IMR-90 (cell line): ENCODE results near the gene AHI1. TPM values are rescaled to one million over a fixed set of nuclear protein-coding genes. Genes with fewer than 3 reads are reported as not detected.

Experiments used
- ATAC-seq: fragments of 200-7000 bp; cut with Tn5 transposase; 2 replicates; pipeline ENCODE4 v1.9.1; 2020; ENCODE audit warnings: low read depth, mild to moderate bottlenecking, moderate library complexity
- BruUV-seq: library from RNA; stranded (reverse); fragments of 400-500 nt; replicated peaks from 2 replicates; lab custom pipeline; 2021; lab: Mats Ljungman, UMichigan
- CTCF ChIA-PET: fragments of 300-600 bp; formaldehyde crosslinking; extraction: SDS; loops from one replicate; lab custom pipeline; 2021; ENCODE audit warnings: antibody characterized with exemption; lab: Yijun Ruan, JAX
- POLR2A ChIA-PET: fragments of 300-600 bp; sonication (Branson Sonifier 250); formaldehyde crosslinking; loops from one replicate; lab custom pipeline; 2022; ENCODE audit warnings: antibody characterized with exemption; ENCODE audit not compliant: unreplicated experiment; lab: Charles Lee
- DNase-seq: peaks from one replicate; pipeline ENCODE4 v3.0.0; 2013
- H2AFZ ChIP-seq: replicated peaks from 2 replicates; pipeline ENCODE3; 2013; ENCODE audit warnings: low read length, mild to moderate bottlenecking; ENCODE audit not compliant: poor library complexity
- H2AK5ac ChIP-seq: 2 replicates; pipeline ENCODE4 v1.6.1; 2013; ENCODE audit warnings: low read depth, low read length, inconsistent platforms
- H2AK9ac ChIP-seq: replicated peaks from 2 replicates; pipeline ENCODE3; 2013; ENCODE audit warnings: mild to moderate bottlenecking, low read depth, low read length, moderate library complexity; ENCODE audit not compliant: poor library complexity
- H2BK120ac ChIP-seq: 2 replicates; pipeline ENCODE4 v1.6.1; 2013; ENCODE audit warnings: low read depth, low read length, inconsistent platforms
- H2BK15ac ChIP-seq: 3 replicates; pipeline ENCODE4 v1.6.1; 2013; ENCODE audit warnings: low read depth, low read length, inconsistent platforms
- H2BK20ac ChIP-seq: 2 replicates; pipeline ENCODE4 v1.6.1; 2013; ENCODE audit warnings: low read depth, mild to moderate bottlenecking, inconsistent platforms, low read length, moderate library complexity
- H2BK5ac ChIP-seq: 2 replicates; pipeline ENCODE4 v1.6.1; 2013; ENCODE audit warnings: mild to moderate bottlenecking, low read depth, low read length, inconsistent platforms; ENCODE audit not compliant: poor library complexity, severe bottlenecking
- H3K14ac ChIP-seq: replicated peaks from 2 replicates; pipeline ENCODE4 v1.6.1; 2013; ENCODE audit warnings: low read depth, low read length, inconsistent platforms
- H3K18ac ChIP-seq: 2 replicates; pipeline ENCODE4 v1.6.1; 2013; ENCODE audit warnings: low read depth, low read length, control low read depth
- H3K23ac ChIP-seq: 2 replicates; pipeline ENCODE4 v1.6.1; 2013; ENCODE audit warnings: low read depth, low read length, inconsistent platforms
- H3K27ac ChIP-seq: 2 replicates; pipeline ENCODE4 v1.5.1; 2013; ENCODE audit warnings: mild to moderate bottlenecking, control low read depth, low read length; ENCODE audit not compliant: insufficient read depth
- H3K27me3 ChIP-seq: 2 replicates; pipeline ENCODE4 v1.6.1; 2013; ENCODE audit warnings: low read length; ENCODE audit not compliant: control insufficient read depth, insufficient read depth
- H3K36me3 ChIP-seq: 2 replicates; pipeline ENCODE4 v1.6.1; 2013; ENCODE audit warnings: low read length, mixed read lengths; ENCODE audit not compliant: control insufficient read depth, insufficient read depth
- H3K4ac ChIP-seq: 2 replicates; pipeline ENCODE4 v1.6.1; 2013; ENCODE audit warnings: low read depth, low read length, inconsistent platforms
- H3K4me1 ChIP-seq: 2 replicates; pipeline ENCODE4 v1.6.1; 2013; ENCODE audit warnings: low read length, mixed read lengths; ENCODE audit not compliant: control insufficient read depth, insufficient read depth
- H3K4me2 ChIP-seq: 2 replicates; pipeline ENCODE4 v1.6.1; 2013; ENCODE audit warnings: low read depth, mild to moderate bottlenecking, control low read depth, low read length, moderate library complexity
- H3K4me3 ChIP-seq: 2 replicates; pipeline ENCODE4 v1.5.1; 2013; ENCODE audit warnings: low read depth, mild to moderate bottlenecking, control low read depth, low read length, moderate library complexity; ENCODE audit not compliant: insufficient read depth
- H3K56ac ChIP-seq: 2 replicates; pipeline ENCODE4 v1.6.1; 2013; ENCODE audit warnings: low read length, inconsistent platforms; ENCODE audit not compliant: insufficient read depth; ENCODE audit errors: extremely low read depth
- H3K79me1 ChIP-seq, 2 experiments: 2 replicates each; pipeline ENCODE4 v1.6.1; 2013; ENCODE audit warnings: low read length in 2 of 2, inconsistent platforms in 1 of 2, low read depth in 1 of 2
- H3K9ac ChIP-seq: 2 replicates; pipeline ENCODE4 v1.6.1; 2013; ENCODE audit warnings: low read depth, low read length, control low read depth
- H3K9me1 ChIP-seq: 2 replicates; pipeline ENCODE4 v1.6.1; 2013; ENCODE audit warnings: low read length, inconsistent platforms; ENCODE audit not compliant: insufficient read depth
- H3K9me3 ChIP-seq: 2 replicates; pipeline ENCODE4 v1.6.1; 2013; ENCODE audit warnings: low read length; ENCODE audit not compliant: control insufficient read depth, insufficient read depth
- H4K20me1 ChIP-seq: 2 replicates; pipeline ENCODE4 v1.6.1; 2013; ENCODE audit warnings: low read length, inconsistent platforms; ENCODE audit not compliant: insufficient read depth
- H4K5ac ChIP-seq: 2 replicates; pipeline ENCODE4 v1.6.1; 2013; ENCODE audit warnings: mild to moderate bottlenecking, low read depth, low read length, control low read depth
- H4K8ac ChIP-seq, 2 experiments: 2 replicates each; pipeline ENCODE4 v1.6.1; 2013; ENCODE audit warnings: low read depth in 2 of 2, low read length in 2 of 2, control low read depth in 1 of 2, inconsistent platforms in 1 of 2
- H4K91ac ChIP-seq: 2 replicates; pipeline ENCODE4 v1.6.1; 2013; ENCODE audit warnings: low read depth, low read length, inconsistent platforms; ENCODE audit not compliant: insufficient read depth
- CEBPB ChIP-seq: IDR thresholded peaks from 2 replicates; pipeline ENCODE4 v1.6.1; 2012; ENCODE audit warnings: low read depth, low read length, improper control_type of control experiment
- CHD1 ChIP-seq: IDR thresholded peaks from 2 replicates; pipeline ENCODE4 v1.6.1; 2012; ENCODE audit warnings: low read depth, low read length, improper control_type of control experiment
- ELK1 ChIP-seq: fragments of 150-350 bp; IDR thresholded peaks from 2 replicates; pipeline ENCODE4 v1.6.1; 2016; ENCODE audit warnings: low read depth, mild to moderate bottlenecking, low read length, moderate library complexity, borderline replicate concordance
- FOS ChIP-seq: fragments of 150-350 bp; IDR thresholded peaks from 2 replicates; pipeline ENCODE4 v1.6.1; 2016; ENCODE audit warnings: low read depth, low read length
- NFE2L2 ChIP-seq: fragments of 150-350 bp; IDR thresholded peaks from 2 replicates; pipeline ENCODE4 v1.6.1; 2016; ENCODE audit warnings: low read depth, mild to moderate bottlenecking, low read length
- POLR2A ChIP-seq: IDR thresholded peaks from 2 replicates; pipeline ENCODE4 v1.6.1; 2012; ENCODE audit warnings: mild to moderate bottlenecking, low read depth, low read length
- USF2 ChIP-seq: fragments of 150-350 bp; IDR thresholded peaks from 2 replicates; pipeline ENCODE4 v1.6.1; 2017; ENCODE audit warnings: mild to moderate bottlenecking, antibody characterized with exemption, low read length, low read depth
- WGBS, 2 experiments: methylation state at CpG; one replicate each; pipeline versions ENCODE4 v1.1.5 to v1.1.7; 2013; ENCODE audit warnings: missing lambda C conversion rate in 2 of 2; ENCODE audit not compliant: insufficient read length in 1 of 2; ENCODE audit errors: extremely low coverage in 2 of 2; 5-methylcytosine and 5-hydroxymethylcytosine counted together
- dilution Hi-C: fragments of 300-500 bp; cut with HindIII; formaldehyde crosslinking; loops from one replicate; pipeline ENCODE4 v1.14.3; 2018; ENCODE audit warnings: low sequenced_read_pairs; ENCODE audit not compliant: unreplicated experiment
- in situ Hi-C: fragments of 300-500 bp; cut with MboI; formaldehyde crosslinking; loops from 3 replicates; pipeline ENCODE4 v1.14.3; 2019; ENCODE audit warnings: low sequenced_read_pairs, inconsistent platforms, mixed read lengths
- intact Hi-C: fragments of 100-400 bp; cut with micrococcal nuclease; formaldehyde crosslinking; loops from 2 replicates; pipeline ENCODE4 v1.10.0; 2022
- polyA plus RNA-seq, 3 experiments: library from polyadenylated mRNA; depleted of rRNA; stranded (reverse); fragments of >200 nt; gene quantifications; 2 replicates each; pipeline ENCODE4 v1.2.3, GENCODE V29; 2012; ENCODE audit warnings: low replicate concordance in 1 of 3
- total RNA-seq: library from RNA; depleted of rRNA; stranded (reverse); fragments of >200 nt; gene quantifications from 2 replicates; pipeline ENCODE4 v1.2.3, GENCODE V29; 2012

Gene AHI1
- total and polyA plus RNA-seq, 2 of the 4 experiments (the other 2 are of a cell fraction): 9.5 to 19.4 TPM

GRCh38 chr6:135397172-135397952, 100.2 kb downstream of the AHI1 start:
- Histone ChIP-seq H3K4me2 (no peak overlapping the region), H3K36me3 (peaks cover under 1% of the 10 kb centered on the region; the same call in 1 of the 2 replicates), H3K18ac (no peak overlapping the region), H3K9ac (no peak overlapping the region), H3K4me3 (no peak overlapping the region), H3K79me1 (no peaks in the 10 kb centered on the region), H4K91ac (no peak overlapping the region), H2BK120ac (no peak overlapping the region), H3K4me1 (no peaks in the 10 kb centered on the region), H3K23ac (no peak overlapping the region), H2BK15ac (no peak overlapping the region), H2AK5ac (no peak overlapping the region), H2AFZ (no peak overlapping the region), H3K56ac (no peak overlapping the region), H3K27ac (no peak overlapping the region), H3K9me1 (no peaks in the 10 kb centered on the region), H2AK9ac (no peak overlapping the region), H3K4ac (no peak overlapping the region), H2BK20ac (no peak overlapping the region), H3K27me3 (no peaks in the 10 kb centered on the region), H3K14ac (no peak overlapping the region), H3K9me3 (no peaks in the 10 kb centered on the region), H2BK5ac (no peak overlapping the region), H4K8ac (no peak overlapping the region), H4K5ac (no peak overlapping the region), H4K20me1 (no peaks in the 10 kb centered on the region)
- DNase-seq (no peak), ATAC-seq (no peak)
- ChIA-PET CTCF (no interaction called here), POLR2A (no interaction called here)
- intact Hi-C loops: no loop called here
- dilution Hi-C loops: no loop called here
- in situ Hi-C loops: no loop called here
- no TSS peak for BruUV-seq
- no CpG with 5 or more reads among the region's 5 CpGs for WGBS, 2 experiments
- TF ChIP-seq ELK1: no peak
- TF ChIP-seq CHD1: no peak
- no peak for TF ChIP-seq USF2
- TF ChIP-seq FOS: no peak
- no peak for TF ChIP-seq NFE2L2
- no peak for TF ChIP-seq CEBPB
- TF ChIP-seq POLR2A: no peak
